Measurements from ENCODE around the gene FANCL. TPM values are rescaled to one million over a fixed set of nuclear protein-coding genes. Genes with fewer than 3 reads are reported as not detected.
"Not testable (repeated sequence)": the region's sequence is repeated elsewhere in the genome, so short reads cannot be mapped to it uniquely, and the experiment has no call there.

The FANCL gene
- total RNA-seq, 2 donors from 2014 or later, result 12.2 to 19.5 TPM

GRCh38 chr2:58227171-58227917, 13.8 kb downstream of the FANCL start:
- Histone ChIP-seq H3K27me3 (no peaks in the 10 kb centered on the region), H3K4me1 (peaks cover 4% of the 10 kb centered on the region), H3K4me3 (no peak overlapping the region), H3K9me3 (no peaks in the 10 kb centered on the region), H3K27ac (no peak overlapping the region), H3K36me3 (replicated peaks in 1 of 2; ENCODE audit: insufficient read depth in 1 of 2, low read depth in 2 of 2) (peaks cover 0 to 6% of the 10 kb centered on the region in 2 donors)
- no peak for ATAC-seq
- no peak for DNase-seq
- intact Hi-C loops (cut with DNase I), result no loop called here
- TF ChIP-seq POLR2A (IDR thresholded peaks at IDR 0.05) (no peak), CTCF (IDR thresholded peaks at IDR 0.05) (no peak)
- 94% methylated on average over 16 of the region's 16 CpGs for WGBS, 2 donors

GRCh38 chr2:58221909-58222308, 19.2 kb downstream of the FANCL start:
- WGBS, 2 donors, result 73 to 84% methylated on average over 2 of the region's 2 CpGs
- no peak for TF ChIP-seq CTCF (IDR thresholded peaks at IDR 0.05)
- no peak for TF ChIP-seq POLR2A (IDR thresholded peaks at IDR 0.05)
- intact Hi-C loops (cut with DNase I), result no loop called here
- H3K4me3 ChIP-seq, result no peak overlapping the region
- DNase-seq (no peak), ATAC-seq (no peak)
- H3K4me1 ChIP-seq, result no peaks in the 10 kb centered on the region
- H3K36me3 ChIP-seq (replicated peaks in 1 of 2; ENCODE audit: insufficient read depth in 1 of 2, low read depth in 2 of 2), result peaks cover 0 to 3% of the 10 kb centered on the region in 2 donors
- H3K27ac ChIP-seq, result no peak overlapping the region
- H3K9me3 ChIP-seq, result no peaks in the 10 kb centered on the region
- no peaks in the 10 kb centered on the region for H3K27me3 ChIP-seq

GRCh38 chr2:58215429-58215828, 25.7 kb downstream of the FANCL start:
- Histone ChIP-seq H3K27me3 (no peaks in the 10 kb centered on the region), H3K36me3 (replicated peaks in 1 of 2; ENCODE audit: insufficient read depth in 1 of 2, low read depth in 2 of 2) (no peaks in the 10 kb centered on the region), H3K4me1 (peaks cover 13% of the 10 kb centered on the region), H3K9me3 (no peaks in the 10 kb centered on the region), H3K4me3 (no peak overlapping the region), H3K27ac (no peak overlapping the region)
- TF ChIP-seq POLR2A (IDR thresholded peaks at IDR 0.05) (no peak), CTCF (IDR thresholded peaks at IDR 0.05) (no peak)
- intact Hi-C loops (cut with DNase I), result no loop called here
- peak; percentile 59 for ATAC-seq
- DNase-seq, result peak in 3 of 4 donors; percentile 23 to 41 (median 31)
- WGBS, 2 donors, result 12 to 50% methylated on average over 1 of the region's 1 CpG

GRCh38 chr2:58210951-58211568, 30.1 kb downstream of the FANCL start:
- H3K9me3 ChIP-seq; H3K27ac ChIP-seq; ATAC-seq; H3K4me3 ChIP-seq; H3K27me3 ChIP-seq; DNase-seq; intact Hi-C loops (cut with DNase I); H3K36me3 ChIP-seq (replicated peaks in 1 of 2; ENCODE audit: insufficient read depth in 1 of 2, low read depth in 2 of 2): not testable (repeated sequence)
- peaks cover 13% of the 10 kb centered on the region for H3K4me1 ChIP-seq
- WGBS, 2 donors, result 97 to 98% methylated on average over 6 of the region's 6 CpGs

GRCh38 chr2:58207189-58207588, 33.9 kb downstream of the FANCL start:
- ATAC-seq (no peak), DNase-seq (no peak)
- no peaks in the 10 kb centered on the region for H3K9me3 ChIP-seq
- no peaks in the 10 kb centered on the region for H3K27me3 ChIP-seq
- H3K27ac ChIP-seq, result no peak overlapping the region
- no peak for TF ChIP-seq CTCF (IDR thresholded peaks at IDR 0.05)
- no peak for TF ChIP-seq POLR2A (IDR thresholded peaks at IDR 0.05)
- no peak overlapping the region for H3K4me3 ChIP-seq
- intact Hi-C loops (cut with DNase I), result no loop called here
- WGBS, 2 donors, result 94 to 96% methylated on average over 3 of the region's 3 CpGs
- no peaks in the 10 kb centered on the region for H3K36me3 ChIP-seq (replicated peaks in 1 of 2; ENCODE audit: insufficient read depth in 1 of 2, low read depth in 2 of 2)
- peaks cover 7% of the 10 kb centered on the region for H3K4me1 ChIP-seq
